BLaER1 treated with 17β-estradiol and CSF1 and Interleukin-3, amounts not matched to agents 10 nM and 100 nM (cell line): Measurements from ENCODE around the gene SPPL2B.

ENCODE experiments used
- H3K27ac ChIP-seq, 11 experiments: shearing (Covaris generic); formaldehyde crosslinking; 2 replicates each; pipeline ENCODE4 v1.8.1; 2022
- H3K27me3 ChIP-seq, 11 experiments: shearing (Covaris generic); formaldehyde crosslinking; 2 replicates each; pipeline ENCODE4 v1.8.1; 2022
- H3K36me3 ChIP-seq, 11 experiments: shearing (Covaris generic); formaldehyde crosslinking; 2 replicates each; pipeline ENCODE4 v1.8.1; 2022
- H3K4me1 ChIP-seq, 10 experiments: shearing (Covaris generic); formaldehyde crosslinking; 2 replicates each; pipeline ENCODE4 v1.8.1; 2022
- H3K4me2 ChIP-seq, 11 experiments: shearing (Covaris generic); formaldehyde crosslinking; 2 replicates each; pipeline ENCODE4 v1.8.1; 2022
- H3K4me3 ChIP-seq, 10 experiments: shearing (Covaris generic); formaldehyde crosslinking; 2 replicates each; pipeline ENCODE4 v1.8.1; 2022
- H3K9ac ChIP-seq, 11 experiments: shearing (Covaris generic); formaldehyde crosslinking; 2 replicates each; pipeline ENCODE4 v1.8.1; 2022
- H3K9me3 ChIP-seq, 11 experiments: shearing (Covaris generic); formaldehyde crosslinking; replicated peaks in 1 of 11; 2 replicates each; pipeline ENCODE4 v1.8.1; 2022
- H4K20me1 ChIP-seq, 11 experiments: shearing (Covaris generic); formaldehyde crosslinking; 2 replicates each; pipeline ENCODE4 v1.8.1; 2022
- Cebpa-rat ChIP-seq, 11 experiments: shearing (Covaris generic); IDR thresholded peaks; 2 replicates each; pipeline ENCODE4 v1.8.1; 2022

Gene SPPL2B

GRCh38 chr19:2365201-2365970 lies 36.9 kb downstream of the SPPL2B start:
- Histone ChIP-seq H4K20me1 (no peaks in the 10 kb centered on the region), H3K9ac (peak overlapping the region in 5 of 11 experiments; percentile 3 to 39 (median 23); a peak in 4 of 22 replicates), H3K27me3 (peaks cover 12 to 19% (median 15%) of the 10 kb centered on the region in 11 experiments), H3K36me3 (peaks cover 0 to 4% (median 0%) of the 10 kb centered on the region in 11 experiments; a peak in 1 of 22 replicates), H3K9me3 (peaks cover 17 to 30% (median 23%) of the 10 kb centered on the region in 11 experiments), H3K27ac (no peak overlapping the region), H3K4me2 (peak overlapping the region; percentile 12 to 66 (median 58); a peak in 21 of 22 replicates), H3K4me1 (peaks cover 0 to 29% (median 23%) of the 10 kb centered on the region in 10 experiments; a peak in 17 of 20 replicates), H3K4me3 (no peak overlapping the region)
- no peak for TF ChIP-seq Cebpa-rat (IDR thresholded peaks at IDR 0.05)

GRCh38 chr19:2371656-2372055 lies 43.2 kb downstream of the SPPL2B start:
- H3K36me3 ChIP-seq = peaks cover 0 to 4% (median 0%) of the 10 kb centered on the region in 11 experiments; a peak in 1 of 22 replicates
- no peak overlapping the region for H3K4me3 ChIP-seq
- no peaks in the 10 kb centered on the region for H4K20me1 ChIP-seq
- peak overlapping the region in 1 of 11 experiments; percentile 27; a peak in 2 of 22 replicates for H3K27ac ChIP-seq
- H3K9ac ChIP-seq = no peak overlapping the region
- H3K4me1 ChIP-seq = peaks cover 0 to 16% (median 8%) of the 10 kb centered on the region in 10 experiments; a peak in 15 of 20 replicates
- H3K4me2 ChIP-seq = peak overlapping the region in 4 of 11 experiments; percentile 23 to 61 (median 41); a peak in 6 of 22 replicates
- no peaks in the 10 kb centered on the region for H3K27me3 ChIP-seq
- peaks cover 17 to 37% (median 30%) of the 10 kb centered on the region in 11 experiments for H3K9me3 ChIP-seq
- no peak for TF ChIP-seq Cebpa-rat (IDR thresholded peaks at IDR 0.05)

- Histone ChIP-seq H3K4me1 (peaks cover 0 to 16% (median 8%) of the 10 kb centered on the region in 10 experiments; a peak in 15 of 20 replicates), H3K9me3 (peaks cover 12 to 32% (median 26%) of the 10 kb centered on the region in 11 experiments), H3K36me3 (peaks cover 0 to 4% (median 0%) of the 10 kb centered on the region in 11 experiments; a peak in 1 of 22 replicates), H4K20me1 (no peaks in the 10 kb centered on the region), H3K4me2 (peak overlapping the region in 4 of 11 experiments; percentile 23 to 61 (median 41); a peak in 6 of 22 replicates), H3K4me3 (no peak overlapping the region), H3K27ac (no peak overlapping the region), H3K27me3 (no peaks in the 10 kb centered on the region), H3K9ac (no peak overlapping the region)
- no peak for TF ChIP-seq Cebpa-rat (IDR thresholded peaks at IDR 0.05)
Measured at GRCh38 chr19:2372076-2372612, 43.7 kb downstream of the SPPL2B start.

GRCh38 chr19:2374808-2375207 lies 46.3 kb downstream of the SPPL2B start:
- no peak for TF ChIP-seq Cebpa-rat (IDR thresholded peaks at IDR 0.05)
- H3K4me2 ChIP-seq = peak overlapping the region in 1 of 11 experiments; percentile 24; a peak in 1 of 22 replicates
- H3K4me3 ChIP-seq = no peak overlapping the region
- H3K9me3 ChIP-seq = peaks cover 25 to 43% (median 38%) of the 10 kb centered on the region in 11 experiments
- no peak overlapping the region for H3K9ac ChIP-seq
- H3K27ac ChIP-seq = no peak overlapping the region
- no peaks in the 10 kb centered on the region for H4K20me1 ChIP-seq
- H3K36me3 ChIP-seq = peaks cover 0 to under 1% (median 0%) of the 10 kb centered on the region in 11 experiments; a peak in 1 of 22 replicates
- peaks cover 0 to 16% (median 8%) of the 10 kb centered on the region in 10 experiments; a peak in 15 of 20 replicates for H3K4me1 ChIP-seq
- H3K27me3 ChIP-seq = no peaks in the 10 kb centered on the region

GRCh38 chr19:2375353-2376121 lies 47.1 kb downstream of the SPPL2B start:
- Histone ChIP-seq H3K4me1 (peaks cover 0 to 16% (median 8%) of the 10 kb centered on the region in 10 experiments; a peak in 15 of 20 replicates), H3K9ac (no peak overlapping the region), H3K4me2 (peak overlapping the region in 5 of 11 experiments; percentile 8 to 39 (median 22); a peak in 5 of 22 replicates), H3K9me3 (peaks cover 27 to 44% (median 38%) of the 10 kb centered on the region in 11 experiments), H4K20me1 (no peaks in the 10 kb centered on the region), H3K27ac (no peak overlapping the region), H3K27me3 (no peaks in the 10 kb centered on the region), H3K36me3 (no peaks in the 10 kb centered on the region), H3K4me3 (no peak overlapping the region)
- TF ChIP-seq Cebpa-rat (IDR thresholded peaks at IDR 0.05) = no peak

- Histone ChIP-seq H3K9me3 (peaks cover 28 to 37% (median 34%) of the 10 kb centered on the region in 11 experiments), H3K27ac (no peak overlapping the region), H3K27me3 (no peaks in the 10 kb centered on the region), H4K20me1 (no peaks in the 10 kb centered on the region), H3K36me3 (no peaks in the 10 kb centered on the region), H3K4me2 (no peak overlapping the region), H3K9ac (no peak overlapping the region), H3K4me3 (no peak overlapping the region), H3K4me1 (peaks cover under 1 to 18% (median 8%) of the 10 kb centered on the region in 10 experiments; a peak in 17 of 20 replicates)
- no peak for TF ChIP-seq Cebpa-rat (IDR thresholded peaks at IDR 0.05)
Measured at GRCh38 chr19:2376784-2377519, 48.5 kb downstream of the SPPL2B start.

GRCh38 chr19:2380567-2380966 lies 52.1 kb downstream of the SPPL2B start:
- Histone ChIP-seq H3K9ac (no peak overlapping the region), H3K36me3 (no peaks in the 10 kb centered on the region), H3K27ac (no peak overlapping the region), H3K4me1 (peaks cover 20 to 46% (median 30%) of the 10 kb centered on the region in 10 experiments), H3K27me3 (no peaks in the 10 kb centered on the region), H3K9me3 (peaks cover 28 to 36% (median 34%) of the 10 kb centered on the region in 11 experiments), H4K20me1 (no peaks in the 10 kb centered on the region; a peak in 1 of 22 replicates), H3K4me2 (no peak overlapping the region), H3K4me3 (no peak overlapping the region)
- TF ChIP-seq Cebpa-rat (IDR thresholded peaks at IDR 0.05) = no peak
